ENCODE measurements around the gene DHRS7B. TPM values are rescaled to one million over a fixed set of nuclear protein-coding genes. Genes with fewer than 3 reads are reported as not detected.

DHRS7B gene
- total RNA-seq, 1 experiment from 2014 or later, result 29.5 TPM

DNA sequence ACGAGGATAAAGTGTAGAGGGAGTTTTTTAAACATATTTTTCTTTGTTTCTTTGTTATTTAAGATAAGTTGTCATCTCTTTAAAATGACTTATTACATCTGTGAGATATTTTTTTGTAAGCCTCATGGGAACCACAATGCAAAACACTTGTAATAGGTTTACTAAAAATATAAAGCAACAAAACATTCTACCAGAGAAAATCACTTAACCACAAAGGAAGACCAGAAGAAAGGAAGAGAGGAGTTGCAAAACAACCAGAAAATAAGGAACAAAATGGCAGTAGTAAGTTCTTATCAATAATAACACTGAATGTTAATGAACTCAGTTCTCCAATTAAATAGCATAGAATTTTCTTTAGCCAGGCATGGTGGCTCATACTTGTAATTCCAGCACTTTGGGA, 22.9 kb downstream of the DHRS7B start:
- no peaks in the 10 kb centered on the region for H4K20me1 ChIP-seq (ENCODE audit: low read length)
- no TSS peak for BruUV-seq (replicated peaks)
- no peaks in the 10 kb centered on the region for H3K27me3 ChIP-seq (ENCODE audit: low read length)
- no peak for ATAC-seq
- H3K9me3 ChIP-seq (ENCODE audit: low read length), result no peaks in the 10 kb centered on the region
- POLR2A ChIA-PET (ENCODE audit: unreplicated experiment), result no interaction called here
- H3F3A ChIP-seq (ENCODE audit: low read length, unreplicated experiment), result no peaks in the 10 kb centered on the region
- no peaks in the 10 kb centered on the region for H3K4me1 ChIP-seq (ENCODE audit: insufficient read depth, low read length)
- TF ChIP-seq EZH2 (IDR thresholded peaks at IDR 0.05; ENCODE audit: low read length, unreplicated experiment) (no peak), EZH2phosphoT487 (IDR thresholded peaks at IDR 0.05; ENCODE audit: borderline replicate concordance, low read length) (no peak)
- TF ChIP-seq, protein P1, sequence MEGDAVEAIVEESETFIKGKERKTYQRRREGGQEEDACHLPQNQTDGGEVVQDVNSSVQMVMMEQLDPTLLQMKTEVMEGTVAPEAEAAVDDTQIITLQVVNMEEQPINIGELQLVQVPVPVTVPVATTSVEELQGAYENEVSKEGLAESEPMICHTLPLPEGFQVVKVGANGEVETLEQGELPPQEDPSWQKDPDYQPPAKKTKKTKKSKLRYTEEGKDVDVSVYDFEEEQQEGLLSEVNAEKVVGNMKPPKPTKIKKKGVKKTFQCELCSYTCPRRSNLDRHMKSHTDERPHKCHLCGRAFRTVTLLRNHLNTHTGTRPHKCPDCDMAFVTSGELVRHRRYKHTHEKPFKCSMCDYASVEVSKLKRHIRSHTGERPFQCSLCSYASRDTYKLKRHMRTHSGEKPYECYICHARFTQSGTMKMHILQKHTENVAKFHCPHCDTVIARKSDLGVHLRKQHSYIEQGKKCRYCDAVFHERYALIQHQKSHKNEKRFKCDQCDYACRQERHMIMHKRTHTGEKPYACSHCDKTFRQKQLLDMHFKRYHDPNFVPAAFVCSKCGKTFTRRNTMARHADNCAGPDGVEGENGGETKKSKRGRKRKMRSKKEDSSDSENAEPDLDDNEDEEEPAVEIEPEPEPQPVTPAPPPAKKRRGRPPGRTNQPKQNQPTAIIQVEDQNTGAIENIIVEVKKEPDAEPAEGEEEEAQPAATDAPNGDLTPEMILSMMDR (conservative IDR thresholded peaks at IDR 0.05; ENCODE audit: low read depth, low read length), result no peak
- no peak overlapping the region for H3K27ac ChIP-seq (ENCODE audit: low read length)
- no peaks in the 10 kb centered on the region for H3K9me2 ChIP-seq (replicated peaks; ENCODE audit: low read length)
- no peak overlapping the region for H2AFZ ChIP-seq (ENCODE audit: low read length)
- H3K36me3 ChIP-seq (ENCODE audit: low read depth, low read length), result 0 out of 2 replicates have a peak, but pooled peaks cover 6% of the 10 kb centered on the region
- H3K4me2 ChIP-seq (ENCODE audit: low read length), result no peak overlapping the region
- intact Hi-C loops (cut with micrococcal nuclease), result no loop called here
- CTCF ChIA-PET, result no interaction called here
- H3K9ac ChIP-seq (ENCODE audit: low read length), result no peak overlapping the region
- no peaks in the 10 kb centered on the region for H3K79me2 ChIP-seq (ENCODE audit: low read length)
- H3K4me3 ChIP-seq (ENCODE audit: low read length), result no peak overlapping the region
- no peak for DNase-seq

DNA sequence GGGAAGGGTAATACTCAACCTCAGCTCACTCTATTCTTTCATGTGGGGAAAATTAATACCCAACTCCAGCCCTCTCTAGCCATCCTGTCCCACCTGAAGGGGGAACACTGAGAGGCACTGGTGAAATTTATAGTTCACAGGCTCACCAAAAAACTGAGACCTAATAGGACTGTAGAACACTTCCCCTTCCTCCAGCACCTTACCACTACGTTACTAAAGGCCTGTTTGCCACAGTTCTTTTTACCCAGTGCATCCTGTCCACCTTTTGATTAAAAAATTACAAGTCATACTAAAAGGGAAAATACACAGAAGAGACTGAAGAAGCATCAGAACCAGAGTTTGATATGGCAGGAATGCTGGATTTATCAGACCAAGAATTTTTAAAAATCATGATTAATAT, 26.0 kb downstream of the DHRS7B start:
- DNase-seq (no peak), ATAC-seq (no peak)
- Histone ChIP-seq H3K4me2 (ENCODE audit: low read length) (no peak overlapping the region), H3K4me3 (ENCODE audit: low read length) (no peak overlapping the region), H3K36me3 (ENCODE audit: low read depth, low read length) (no peaks in the 10 kb centered on the region), H3K9ac (ENCODE audit: low read length) (no peak overlapping the region), H3K27me3 (ENCODE audit: low read length) (no peaks in the 10 kb centered on the region), H3K4me1 (ENCODE audit: insufficient read depth, low read length) (no peaks in the 10 kb centered on the region), H3K27ac (ENCODE audit: low read length) (no peak overlapping the region), H3K79me2 (ENCODE audit: low read length) (no peaks in the 10 kb centered on the region), H3K9me3 (ENCODE audit: low read length) (no peaks in the 10 kb centered on the region), H3F3A (ENCODE audit: low read length, unreplicated experiment) (no peaks in the 10 kb centered on the region), H3K9me2 (replicated peaks; ENCODE audit: low read length) (no peaks in the 10 kb centered on the region), H4K20me1 (ENCODE audit: low read length) (no peaks in the 10 kb centered on the region), H2AFZ (ENCODE audit: low read length) (no peak overlapping the region)
- TF ChIP-seq, protein P1 (conservative IDR thresholded peaks at IDR 0.05; ENCODE audit: low read depth, low read length), result no peak
- TF ChIP-seq EZH2 (IDR thresholded peaks at IDR 0.05; ENCODE audit: low read length, unreplicated experiment) (no peak), EZH2phosphoT487 (IDR thresholded peaks at IDR 0.05; ENCODE audit: borderline replicate concordance, low read length) (no peak)
- BruUV-seq (replicated peaks), result no TSS peak
- intact Hi-C loops (cut with micrococcal nuclease), result no loop called here
- CTCF ChIA-PET, result no interaction called here
- POLR2A ChIA-PET (ENCODE audit: unreplicated experiment), result no interaction called here

DNA sequence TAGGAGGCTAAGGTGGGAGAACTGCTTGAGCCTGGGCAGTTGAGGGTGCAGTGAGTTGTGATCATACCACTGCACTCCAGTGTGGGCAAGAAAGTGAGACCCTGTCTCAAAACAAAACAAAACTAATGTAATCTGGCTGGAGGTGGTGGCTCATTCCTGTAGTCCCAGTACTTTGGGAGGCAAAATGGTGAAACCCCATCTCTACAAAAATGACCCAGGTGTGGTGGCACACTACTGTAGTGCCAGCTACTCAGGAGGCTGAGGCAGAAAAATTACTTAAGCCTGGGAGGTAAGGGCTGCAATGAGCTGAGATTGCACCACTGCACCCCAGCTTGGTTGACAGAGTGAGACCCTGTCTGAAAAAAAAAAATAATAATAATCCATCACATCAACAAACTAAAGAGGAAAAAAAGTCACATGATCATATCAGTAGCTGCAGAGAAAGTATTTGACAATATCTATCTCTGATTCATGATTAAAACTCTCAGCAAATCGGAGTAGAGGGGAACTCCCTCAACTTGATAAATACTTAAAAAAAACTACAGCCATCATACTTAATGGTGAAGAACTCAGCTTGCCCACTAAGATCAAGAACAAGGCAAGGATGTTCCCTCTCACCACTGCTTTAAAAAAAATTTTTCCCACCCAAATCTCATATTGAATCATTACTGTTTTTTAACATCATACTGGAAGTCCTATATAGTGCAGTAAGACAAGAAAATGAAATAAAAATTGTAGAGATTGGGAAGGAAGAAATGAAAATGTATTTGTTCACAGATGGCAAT, 31.0 kb downstream of the DHRS7B start:
- POLR2A ChIA-PET (ENCODE audit: unreplicated experiment), result no interaction called here
- intact Hi-C loops (cut with micrococcal nuclease), result no loop called here

More for the DNA sequence above, 31.0 kb downstream of the DHRS7B start:
- Histone ChIP-seq H3K27me3 (ENCODE audit: low read length) (no peaks in the 10 kb centered on the region), H4K20me1 (ENCODE audit: low read length) (no peaks in the 10 kb centered on the region), H2AFZ (ENCODE audit: low read length) (no peak overlapping the region), H3K9me2 (replicated peaks; ENCODE audit: low read length) (no peaks in the 10 kb centered on the region), H3K4me3 (ENCODE audit: low read length) (no peak overlapping the region), H3K9ac (ENCODE audit: low read length) (no peak overlapping the region), H3F3A (ENCODE audit: low read length, unreplicated experiment) (no peaks in the 10 kb centered on the region), H3K36me3 (ENCODE audit: low read depth, low read length) (no peaks in the 10 kb centered on the region), H3K4me2 (ENCODE audit: low read length) (no peak overlapping the region), H3K4me1 (ENCODE audit: insufficient read depth, low read length) (0 out of 2 replicates have a peak, but pooled peaks cover 6% of the 10 kb centered on the region), H3K27ac (ENCODE audit: low read length) (no peak overlapping the region), H3K9me3 (ENCODE audit: low read length) (no peaks in the 10 kb centered on the region), H3K79me2 (ENCODE audit: low read length) (no peaks in the 10 kb centered on the region)
- BruUV-seq (replicated peaks), result no TSS peak
- TF ChIP-seq, protein P1 (conservative IDR thresholded peaks at IDR 0.05; ENCODE audit: low read depth, low read length), result no peak
- DNase-seq, result no peak
- CTCF ChIA-PET, result no interaction called here
- no peak for ATAC-seq

Measured in PC-3 (cell line).